Panc1 (cell line): Measurements from ENCODE around the gene SIK2. TPM values are rescaled to one million over a fixed set of nuclear protein-coding genes. Genes with fewer than 3 reads are reported as not detected.

Source experiments
- ATAC-seq: fragments of 200-7000 bp; cut with Tn5 transposase; 2 replicates; pipeline ENCODE4 v1.9.1; 2020; ENCODE audit warnings: mild to moderate bottlenecking, moderate library complexity
- BruUV-seq: library from RNA; stranded (reverse); fragments of 400-500 nt; replicated peaks from 2 replicates; lab custom pipeline; 2021; lab: Mats Ljungman, UMichigan
- CTCF ChIA-PET: fragments of 300-600 bp; sonication (Branson Sonifier 250); formaldehyde crosslinking; loops from one replicate; lab custom pipeline; 2022; ENCODE audit warnings: antibody characterized with exemption; lab: Charles Lee
- POLR2A ChIA-PET: fragments of 300-600 bp; sonication (Branson Sonifier 250); formaldehyde crosslinking; loops from one replicate; lab custom pipeline; 2022; ENCODE audit warnings: antibody characterized with exemption; lab: Charles Lee
- DNase-seq: peaks from one replicate; pipeline ENCODE4 v3.0.0-alpha.2; 2010; ENCODE audit warnings: low read depth, low spot score
- H3K27ac ChIP-seq: 2 replicates; pipeline ENCODE4 v1.5.1; 2011; ENCODE audit warnings: mild to moderate bottlenecking, low read length, inconsistent platforms
- H3K27me3 ChIP-seq: fragments of 200-500 bp; sonication (Bioruptor generic); 2 replicates; pipeline ENCODE4 v1.6.0; 2014; ENCODE audit warnings: low read length, inconsistent platforms; ENCODE audit not compliant: control insufficient read depth, insufficient read depth
- H3K36me3 ChIP-seq: fragments of 200-500 bp; sonication (Bioruptor generic); 2 replicates; pipeline ENCODE4 v1.5.1; 2014; ENCODE audit warnings: inconsistent platforms, mild to moderate bottlenecking, low read length, moderate library complexity; ENCODE audit not compliant: control insufficient read depth, insufficient read depth
- H3K4me1 ChIP-seq: 2 replicates; pipeline ENCODE4 v1.5.1; 2011; ENCODE audit warnings: inconsistent platforms, mild to moderate bottlenecking, low read length, moderate library complexity; ENCODE audit not compliant: control insufficient read depth, insufficient read depth
- H3K4me3 ChIP-seq, 2 experiments: 2 replicates each; pipeline ENCODE4 v1.5.1; 2011 to 2012; ENCODE audit warnings: low read depth in 2 of 2, low read length in 2 of 2, mild to moderate bottlenecking in 2 of 2, inconsistent platforms in 1 of 2, moderate library complexity in 1 of 2
- H3K9me3 ChIP-seq: fragments of 200-500 bp; sonication (Bioruptor generic); 2 replicates; pipeline ENCODE4 v1.5.1; 2014; ENCODE audit warnings: low read depth, mild to moderate bottlenecking, inconsistent platforms, low read length, moderate library complexity; ENCODE audit not compliant: control insufficient read depth, insufficient read depth
- CTCF ChIP-seq: fragments of 450-650 bp; IDR thresholded peaks from 2 replicates; pipeline ENCODE4 v1.5.1; 2017; ENCODE audit warnings: mild to moderate bottlenecking
- POLR2AphosphoS5 ChIP-seq: IDR thresholded peaks from 2 replicates; pipeline ENCODE4 v1.6.1; 2012; ENCODE audit warnings: mild to moderate bottlenecking, low read depth, low read length, moderate library complexity
- REST ChIP-seq, 2 experiments: IDR thresholded peaks; 2 replicates each; pipeline ENCODE4 v1.6.1; 2011 to 2012; ENCODE audit warnings: low read depth in 2 of 2, control low read depth in 1 of 2, low read length in 1 of 2, mild to moderate bottlenecking in 1 of 2, moderate library complexity in 1 of 2; ENCODE audit not compliant: insufficient read depth in 1 of 2
- SIN3A ChIP-seq: IDR thresholded peaks from 2 replicates; pipeline ENCODE4 v1.6.1; 2012; ENCODE audit warnings: low read depth, mild to moderate bottlenecking, low read length, moderate library complexity, borderline replicate concordance; ENCODE audit not compliant: insufficient read depth
- TCF7L2 ChIP-seq: IDR thresholded peaks from 2 replicates; pipeline ENCODE4 v1.6.1; 2011; ENCODE audit warnings: mild to moderate bottlenecking, low read depth, low read length, inconsistent platforms
- in situ Hi-C: cut with HindIII; loops from 2 replicates; pipeline ENCODE4 v1.10.0; 2016; ENCODE audit warnings: low sequenced_read_pairs, low pct_unique_long_range_greater_than_20kb
- intact Hi-C: fragments of 100-400 bp; cut with micrococcal nuclease; formaldehyde crosslinking; loops from one replicate; pipeline ENCODE4 v1.10.0; 2022; ENCODE audit not compliant: unreplicated experiment
- total RNA-seq: library from RNA; stranded (reverse); gene quantifications from one replicate; pipeline ENCODE4 v1.2.1, GENCODE V29; 2021; ENCODE audit not compliant: unreplicated experiment

SIK2 gene
- total RNA-seq, 1 experiment from 2014 or later = 17.0 TPM

- Histone ChIP-seq H3K4me1 (peaks cover 5% of the 10 kb centered on the region; the same call in 1 of the 2 replicates), H3K4me3 (no peak overlapping the region), H3K27ac (no peak overlapping the region), H3K9me3 (no peaks in the 10 kb centered on the region), H3K36me3 (peaks cover 37% of the 10 kb centered on the region), H3K27me3 (no peaks in the 10 kb centered on the region)
- ATAC-seq (no peak), DNase-seq (no peak)
- in situ Hi-C loops = no loop called here
- ChIA-PET CTCF (no interaction called here), POLR2A (no interaction called here)
- no peak for TF ChIP-seq CTCF
- TF ChIP-seq POLR2AphosphoS5 = no peak
- TF ChIP-seq TCF7L2 = no peak
- no peak for TF ChIP-seq REST (IDR thresholded peaks at IDR 0.05; ENCODE audit: insufficient read depth in 1 of 2, low read depth in 2 of 2, low read length in 1 of 2)
- TF ChIP-seq SIN3A = no peak
- intact Hi-C loops = no loop called here
- BruUV-seq = no TSS peak
These were observed 143.7 kb downstream of the SIK2 start for GRCh38 chr11:111745719-111746504.

- BruUV-seq = no TSS peak
- TF ChIP-seq TCF7L2 (no peak), CTCF (no peak), REST (IDR thresholded peaks at IDR 0.05; ENCODE audit: insufficient read depth in 1 of 2, low read depth in 2 of 2, low read length in 1 of 2) (no peak), SIN3A (no peak), POLR2AphosphoS5 (no peak)
- Histone ChIP-seq H3K4me1 (peaks cover 5% of the 10 kb centered on the region; the same call in 1 of the 2 replicates), H3K36me3 (peaks cover 20% of the 10 kb centered on the region), H3K27me3 (no peaks in the 10 kb centered on the region), H3K9me3 (no peaks in the 10 kb centered on the region), H3K27ac (no peak overlapping the region), H3K4me3 (no peak overlapping the region)
- in situ Hi-C loops (no loop called here), intact Hi-C loops (no loop called here)
- ATAC-seq (peak; percentile 68), DNase-seq (no peak)
- ChIA-PET CTCF (interaction anchor here (0.5 to 0.6 kb wide), 2 partner anchors 178 to 379 kb away, joined by 3 read pairs; no protein-coding TSS in a partner anchor), POLR2A (no interaction called here)
These were observed 146.0 kb downstream of the SIK2 start for GRCh38 chr11:111748035-111748804.
